GM10248 (cell line): ENCODE results near the gene MRPS25.

ENCODE experiments used
- CTCF ChIA-PET: fragments of 300-600 bp; sonication (Branson Sonifier 250); formaldehyde crosslinking; extraction: SDS; loops from one replicate; lab custom pipeline; 2021; ENCODE audit warnings: antibody characterized with exemption; lab: Yijun Ruan, JAX
- POLR2A ChIA-PET: fragments of 350-650 bp; sonication (Branson Sonifier 250); formaldehyde crosslinking; extraction: SDS; loops from one replicate; lab custom pipeline; 2020; ENCODE audit warnings: antibody characterized with exemption; lab: Yijun Ruan, JAX
- DNase-seq: peaks from one replicate; pipeline ENCODE4 v3.0.0; 2012; ENCODE audit errors: extremely low spot score
- TF ChIP-seq, protein P1 (sequence below): IDR thresholded peaks from 2 replicates; pipeline ENCODE4 v1.5.1; 2012; ENCODE audit warnings: mild to moderate bottlenecking, low read depth; ENCODE audit errors: extremely low read depth, missing control alignments, control extremely low read depth

MRPS25 gene

DNA sequence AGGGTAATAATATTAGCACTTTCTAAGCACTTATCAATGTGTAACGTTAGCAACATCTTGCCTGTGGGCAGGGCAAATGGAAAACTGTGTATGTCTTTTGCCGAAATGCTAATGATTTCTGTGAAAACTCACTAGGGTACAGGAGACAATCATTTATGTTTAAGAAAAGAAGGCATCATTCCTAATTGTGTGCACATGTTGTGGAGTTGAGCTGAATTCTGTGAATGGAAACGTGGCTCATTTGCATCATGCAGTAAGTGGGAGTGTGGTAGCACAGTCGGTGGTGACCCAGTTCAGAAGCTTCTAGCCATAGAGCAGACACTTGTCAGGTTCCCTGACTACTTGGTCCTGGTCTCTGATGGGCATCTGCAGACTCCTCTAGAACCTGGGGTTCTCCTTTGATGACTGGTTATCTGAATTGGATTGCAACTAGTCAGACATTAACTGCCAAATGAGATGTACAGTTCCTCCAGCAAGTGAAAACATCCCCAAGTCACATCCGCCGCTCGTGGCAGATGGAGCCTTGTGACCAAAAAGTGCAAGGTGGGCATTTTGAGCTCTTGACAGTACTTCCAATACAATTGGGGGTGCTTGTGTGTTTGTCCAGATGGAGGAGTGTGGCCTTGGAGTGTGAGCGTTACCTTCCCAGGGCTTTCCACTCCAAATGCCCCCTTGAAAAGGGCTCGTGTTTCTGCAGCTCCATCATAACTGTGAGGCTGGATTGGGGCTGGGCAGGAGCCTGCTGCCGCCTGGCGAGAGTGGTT lies 21.5 kb downstream of the MRPS25 start:
- CTCF ChIA-PET = interaction anchor here (0.8 kb wide), 1 partner anchor 118 kb away, joined by 4 read pairs; no protein-coding TSS in a partner anchor
- POLR2A ChIA-PET = no interaction called here
- TF ChIP-seq, protein P1, sequence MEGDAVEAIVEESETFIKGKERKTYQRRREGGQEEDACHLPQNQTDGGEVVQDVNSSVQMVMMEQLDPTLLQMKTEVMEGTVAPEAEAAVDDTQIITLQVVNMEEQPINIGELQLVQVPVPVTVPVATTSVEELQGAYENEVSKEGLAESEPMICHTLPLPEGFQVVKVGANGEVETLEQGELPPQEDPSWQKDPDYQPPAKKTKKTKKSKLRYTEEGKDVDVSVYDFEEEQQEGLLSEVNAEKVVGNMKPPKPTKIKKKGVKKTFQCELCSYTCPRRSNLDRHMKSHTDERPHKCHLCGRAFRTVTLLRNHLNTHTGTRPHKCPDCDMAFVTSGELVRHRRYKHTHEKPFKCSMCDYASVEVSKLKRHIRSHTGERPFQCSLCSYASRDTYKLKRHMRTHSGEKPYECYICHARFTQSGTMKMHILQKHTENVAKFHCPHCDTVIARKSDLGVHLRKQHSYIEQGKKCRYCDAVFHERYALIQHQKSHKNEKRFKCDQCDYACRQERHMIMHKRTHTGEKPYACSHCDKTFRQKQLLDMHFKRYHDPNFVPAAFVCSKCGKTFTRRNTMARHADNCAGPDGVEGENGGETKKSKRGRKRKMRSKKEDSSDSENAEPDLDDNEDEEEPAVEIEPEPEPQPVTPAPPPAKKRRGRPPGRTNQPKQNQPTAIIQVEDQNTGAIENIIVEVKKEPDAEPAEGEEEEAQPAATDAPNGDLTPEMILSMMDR = no peak
- DNase-seq = no peak

DNA sequence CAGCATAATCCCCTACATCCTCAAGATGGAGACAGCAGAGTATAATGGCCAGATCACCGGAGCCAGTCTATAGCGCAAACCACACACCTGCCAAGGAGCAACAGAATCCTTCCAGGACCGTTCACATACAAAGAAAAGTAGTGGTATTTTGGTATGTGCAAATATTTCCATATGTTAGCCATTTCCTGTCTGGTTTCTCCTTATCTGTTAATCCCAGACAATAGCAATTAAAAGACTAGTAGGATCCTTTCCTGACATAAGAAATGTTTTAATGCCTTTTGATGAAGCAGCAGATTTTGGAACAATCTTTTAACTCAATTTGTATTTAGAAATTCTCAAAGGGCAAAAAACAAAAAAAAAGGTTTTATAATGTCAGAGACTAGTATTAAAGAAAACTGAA lies 22.2 kb downstream of the MRPS25 start:
- TF ChIP-seq, protein P1 = no peak
- ChIA-PET CTCF (interaction anchor here (1.1 kb wide), 1 partner anchor 9 kb away, joined by 6 read pairs; no protein-coding TSS in a partner anchor), POLR2A (no interaction called here)
- DNase-seq = no peak

DNA sequence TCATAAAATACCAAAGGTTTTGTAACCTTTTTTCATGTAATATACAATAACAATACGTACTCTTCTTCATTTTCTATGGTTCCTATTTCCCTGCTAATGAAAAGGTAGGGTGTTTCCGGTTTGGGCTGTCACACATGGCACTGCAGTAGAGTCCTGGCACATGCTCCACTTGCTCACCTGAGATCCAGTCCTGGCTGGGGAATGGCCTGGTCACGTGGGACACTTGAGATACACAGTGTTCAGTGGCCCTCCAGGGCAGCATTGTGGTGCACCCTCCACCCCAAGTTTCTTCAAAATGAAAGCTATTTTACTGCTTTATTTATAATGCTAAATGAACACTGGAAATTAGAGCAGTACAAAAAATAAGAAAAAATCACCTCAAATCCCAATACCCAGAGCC lies 23.2 kb downstream of the MRPS25 start:
- ChIA-PET CTCF (interaction anchor here (1.1 kb wide), 1 partner anchor 10 kb away, joined by 6 read pairs; no protein-coding TSS in a partner anchor), POLR2A (no interaction called here)
- no peak for DNase-seq
- TF ChIP-seq, protein P1 = no peak

- ChIA-PET POLR2A (no interaction called here), CTCF (no interaction called here)
- no peak for DNase-seq
- TF ChIP-seq, protein P1 = no peak
These were observed 24.3 kb downstream of the MRPS25 start for GRCh38 chr3:15040844-15041243.

DNA sequence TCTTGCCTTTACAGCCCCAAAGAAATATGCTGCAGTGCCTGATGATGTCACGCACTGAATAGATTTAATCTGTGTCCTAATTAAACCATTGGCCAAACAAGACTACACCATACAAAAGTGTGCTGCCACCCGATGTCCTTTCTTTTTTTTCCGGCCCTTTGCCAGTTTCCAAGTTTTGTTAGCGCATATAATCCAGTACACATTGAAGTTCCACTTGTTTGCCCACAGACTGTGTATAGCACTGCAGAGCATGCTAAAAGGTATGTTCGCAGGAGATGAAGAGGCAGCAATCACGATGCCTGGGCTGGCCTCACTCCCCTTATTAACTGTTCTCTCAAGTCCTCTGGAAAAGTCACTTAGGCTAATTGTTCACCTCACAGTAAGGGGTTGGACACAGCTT lies 26.8 kb downstream of the MRPS25 start:
- ChIA-PET POLR2A (no interaction called here), CTCF (interaction anchor here (0.9 to 4.5 kb wide), 5 partner anchors 9 to 42 kb away, joined by 3 to 25 read pairs (median 6); no protein-coding TSS in a partner anchor)
- DNase-seq = no peak
- TF ChIP-seq, protein P1 = no peak

DNA sequence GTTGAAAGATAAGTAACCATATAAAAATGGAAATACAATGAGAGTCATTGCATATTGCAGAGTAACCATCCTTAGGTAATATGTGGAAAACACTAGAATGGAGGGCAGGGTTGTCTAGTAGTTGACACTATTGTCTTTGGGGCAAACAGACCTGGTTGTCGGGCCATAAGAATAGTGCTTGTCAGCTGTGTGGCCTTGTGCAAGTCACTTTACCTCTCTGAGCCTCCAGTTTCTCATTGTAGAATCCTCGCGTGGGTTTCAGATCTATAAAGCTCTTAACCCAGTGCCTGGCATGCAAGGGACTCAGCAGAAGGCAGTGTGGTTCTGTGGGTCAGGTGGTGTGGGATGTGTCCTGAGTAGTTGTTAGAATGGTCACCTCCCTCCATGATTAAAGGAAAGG lies 32.0 kb downstream of the MRPS25 start:
- DNase-seq = no peak
- TF ChIP-seq, protein P1 = no peak
- POLR2A ChIA-PET = no interaction called here
- CTCF ChIA-PET = interaction anchor here (1.3 kb wide), 1 partner anchor 19 kb away, joined by 4 read pairs; no protein-coding TSS in a partner anchor
